NCI-H2107 treated with DMSO at 0.1 percent for 48 hours (cell line): ENCODE data around the gene PTPRN2.

Source experiments
- DNase-seq: peaks from one replicate; lab custom pipeline; 2025; ENCODE audit not compliant: unreplicated experiment; lab: John Stamatoyannopoulos, UW

The PTPRN2 gene

DNA sequence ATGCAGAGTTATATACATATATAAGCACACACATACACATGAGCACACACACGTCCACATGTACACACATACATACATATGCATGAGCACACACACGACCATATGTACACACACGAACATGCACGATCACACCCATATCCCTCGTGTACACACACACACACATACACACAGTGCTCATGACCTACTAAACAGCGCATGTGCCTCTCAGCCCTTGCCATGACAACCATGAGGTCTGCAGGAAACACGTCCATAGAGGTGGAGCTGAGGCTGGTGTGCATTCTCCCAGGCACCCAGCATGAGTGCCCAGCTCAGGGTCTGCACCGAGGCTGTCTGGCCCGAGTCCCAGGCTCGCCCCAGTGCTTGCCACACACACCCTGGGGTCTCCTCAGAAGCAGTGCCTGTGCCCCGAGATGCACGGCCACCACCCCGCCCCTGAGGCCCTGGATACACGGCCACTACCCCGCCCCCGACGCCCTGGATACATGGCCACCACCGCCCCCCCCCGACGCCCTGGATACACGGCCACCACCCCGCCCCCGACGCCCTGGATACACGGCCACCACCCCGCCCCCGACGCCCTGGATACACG, 721.2 kb downstream of the PTPRN2 start:
- no peak for DNase-seq

DNA sequence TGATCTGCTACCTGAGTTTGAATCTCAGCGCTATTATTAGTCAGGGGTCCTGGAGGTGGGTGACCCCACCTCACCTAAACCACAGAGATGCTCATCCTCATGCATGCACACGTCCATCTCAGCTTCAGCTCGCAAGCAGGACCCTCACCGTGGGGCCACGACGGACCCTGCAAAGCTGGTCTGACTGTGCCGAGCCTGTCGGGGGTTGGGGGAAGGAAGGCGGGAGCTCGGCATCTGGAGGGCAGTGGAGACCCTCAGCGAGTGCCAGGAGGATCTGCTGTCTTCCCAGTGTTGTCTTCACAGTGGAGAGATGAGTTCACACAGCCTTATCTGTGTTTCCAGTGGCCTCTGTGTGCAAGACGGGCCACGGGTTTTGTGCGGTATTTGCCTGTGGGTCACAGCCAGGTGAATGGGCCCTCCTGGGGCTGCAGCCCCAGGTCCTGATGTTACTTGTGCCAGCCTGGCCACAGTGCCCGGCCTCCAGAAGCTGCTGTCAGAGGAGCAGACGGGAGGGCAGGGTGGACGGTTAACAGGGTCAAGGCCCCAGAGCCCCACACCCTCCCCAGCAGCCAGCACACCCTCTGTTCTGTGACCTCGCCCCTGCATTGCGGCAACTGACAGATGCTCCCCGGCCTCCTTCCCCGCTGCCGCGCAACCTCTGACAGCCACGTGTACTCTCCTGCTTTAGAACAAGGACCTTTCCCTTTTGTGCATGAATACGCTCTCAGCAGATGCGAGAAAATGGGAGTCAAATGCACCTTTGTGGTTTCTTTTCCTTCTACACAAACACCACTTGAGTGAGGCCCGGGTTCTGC, 722.1 kb downstream of the PTPRN2 start:
- DNase-seq, result peak; percentile 90

GRCh38 chr7:157864911-157865310, 722.7 kb downstream of the PTPRN2 start:
- no peak for DNase-seq

GRCh38 chr7:157863906-157864810, 723.5 kb downstream of the PTPRN2 start:
- peak; percentile 3 for DNase-seq

GRCh38 chr7:157863176-157863575, 724.4 kb downstream of the PTPRN2 start:
- no peak for DNase-seq

GRCh38 chr7:157862731-157863130, 724.9 kb downstream of the PTPRN2 start:
- no peak for DNase-seq

DNA sequence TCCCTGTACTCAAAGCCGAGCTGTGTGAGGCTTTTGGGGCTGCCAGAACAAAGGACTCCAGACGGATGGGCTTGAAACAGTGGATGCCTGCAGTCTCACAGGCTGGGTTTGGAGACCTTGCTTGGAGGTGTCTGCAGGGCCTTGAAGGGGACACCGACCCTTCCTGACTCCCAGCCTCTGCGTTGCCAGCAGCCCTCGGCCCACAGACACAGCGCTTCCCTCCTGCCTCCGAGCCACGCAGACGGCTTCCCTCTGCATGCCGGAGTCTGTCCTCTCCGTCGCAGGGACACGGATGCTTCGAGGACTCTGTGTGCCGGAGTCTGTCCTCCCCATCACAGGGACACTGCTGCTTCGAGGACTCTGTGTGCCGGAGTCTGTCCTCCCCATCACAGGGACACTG, 726.1 kb downstream of the PTPRN2 start:
- no peak for DNase-seq

- DNase-seq, result no peak
Measured at GRCh38 chr7:157861031-157861491, 726.6 kb downstream of the PTPRN2 start.

GRCh38 chr7:157860406-157860805, 727.2 kb downstream of the PTPRN2 start:
- DNase-seq, result no peak

DNA sequence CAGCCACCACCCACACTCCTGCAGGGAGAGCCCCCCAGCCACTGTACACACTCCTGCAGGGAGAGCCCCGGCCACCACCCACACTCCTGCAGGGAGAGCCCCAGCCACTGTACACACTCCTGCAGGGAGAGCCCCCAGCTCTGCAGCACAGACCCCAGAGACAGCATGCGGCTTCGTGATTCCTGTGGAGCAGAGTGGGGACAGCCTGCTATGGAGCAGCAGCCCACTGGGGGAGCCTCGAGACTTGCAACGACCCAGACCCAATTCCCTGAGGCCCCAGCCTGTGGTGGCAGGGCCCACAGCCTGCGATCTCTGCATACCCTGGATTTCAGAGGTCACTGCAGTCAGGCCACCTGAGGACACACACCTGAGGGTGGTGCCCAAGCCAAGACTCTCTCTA, 727.7 kb downstream of the PTPRN2 start:
- no peak for DNase-seq

- DNase-seq, result no peak
Measured at GRCh38 chr7:157857578-157858075, 730.0 kb downstream of the PTPRN2 start.

GRCh38 chr7:157856873-157857577, 730.6 kb downstream of the PTPRN2 start:
- no peak for DNase-seq

DNA sequence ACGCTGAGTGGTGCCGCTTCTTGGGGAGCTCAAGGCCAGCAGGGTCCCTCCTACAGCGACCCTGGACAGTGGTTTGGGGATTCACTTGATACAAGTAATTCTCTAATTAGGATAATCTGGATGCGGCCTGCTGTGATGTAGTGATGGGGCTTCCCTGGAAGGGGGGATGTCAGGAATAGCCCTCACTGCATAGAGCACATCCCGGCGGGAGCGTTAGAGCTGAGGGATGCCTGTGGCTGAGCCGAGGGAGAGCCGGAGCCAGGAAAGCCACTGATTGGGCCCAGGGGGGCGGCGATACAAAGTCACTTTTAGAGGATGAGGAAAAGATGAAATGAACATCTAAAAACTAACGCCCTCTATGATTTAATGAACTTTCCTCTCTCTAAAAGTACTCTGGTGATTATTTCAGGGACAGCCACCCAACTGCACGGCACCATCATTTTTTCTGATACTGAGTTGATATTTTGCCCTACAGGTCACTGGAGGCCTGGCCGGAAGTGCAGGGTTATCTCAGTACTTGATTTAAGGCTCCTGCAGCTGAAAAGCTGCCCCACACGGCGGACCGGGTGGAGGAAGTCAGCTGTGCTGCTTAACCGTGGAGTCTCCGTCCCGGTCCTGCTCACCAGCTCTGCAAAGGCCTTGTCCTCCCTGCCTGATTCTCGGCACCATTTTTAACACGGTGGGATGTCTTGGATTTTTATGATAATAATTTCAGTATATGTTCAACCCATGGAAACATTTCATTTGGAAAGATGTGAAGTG, 732.0 kb downstream of the PTPRN2 start:
- no peak for DNase-seq

GRCh38 chr7:157855016-157855415, 732.6 kb downstream of the PTPRN2 start:
- no peak for DNase-seq

- no peak for DNase-seq
Measured at GRCh38 chr7:157854066-157854891, 733.3 kb downstream of the PTPRN2 start.

- DNase-seq, result no peak
Measured at GRCh38 chr7:157853789-157854065, 733.9 kb downstream of the PTPRN2 start.

DNA sequence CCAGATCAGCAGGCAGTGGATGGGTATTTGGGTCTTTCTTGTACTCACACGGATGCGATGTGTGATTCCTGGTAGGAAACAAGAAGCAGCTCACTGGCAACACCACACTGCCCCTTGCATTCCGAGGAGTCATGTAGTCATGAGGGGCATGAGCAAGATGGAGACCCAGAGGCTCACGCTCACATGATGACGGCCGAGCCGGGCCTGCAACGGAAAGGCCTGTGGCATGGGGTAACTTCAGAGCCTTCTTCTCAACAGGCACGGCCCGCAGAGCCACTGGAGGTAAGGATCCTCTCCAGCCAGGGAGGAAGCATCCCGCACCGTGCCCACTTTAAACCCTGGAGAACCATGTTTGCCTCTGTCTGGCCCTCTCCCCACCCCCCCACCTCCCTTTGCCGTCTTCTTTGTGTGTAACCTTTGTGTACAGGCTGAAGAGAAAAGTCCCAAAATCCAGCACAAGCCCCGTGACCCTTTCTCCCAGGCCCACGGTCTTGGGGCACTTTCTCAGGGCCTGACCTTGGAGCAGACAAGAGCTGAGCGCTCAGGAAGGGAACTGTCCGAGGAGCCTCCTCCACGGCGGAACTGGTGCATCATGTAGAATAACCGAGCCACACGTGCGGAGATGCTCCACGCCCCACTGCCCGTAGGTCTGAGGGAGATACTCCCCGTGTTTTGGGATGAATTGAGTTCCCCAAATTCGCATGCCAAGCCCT, 734.4 kb downstream of the PTPRN2 start:
- DNase-seq, result no peak

DNA sequence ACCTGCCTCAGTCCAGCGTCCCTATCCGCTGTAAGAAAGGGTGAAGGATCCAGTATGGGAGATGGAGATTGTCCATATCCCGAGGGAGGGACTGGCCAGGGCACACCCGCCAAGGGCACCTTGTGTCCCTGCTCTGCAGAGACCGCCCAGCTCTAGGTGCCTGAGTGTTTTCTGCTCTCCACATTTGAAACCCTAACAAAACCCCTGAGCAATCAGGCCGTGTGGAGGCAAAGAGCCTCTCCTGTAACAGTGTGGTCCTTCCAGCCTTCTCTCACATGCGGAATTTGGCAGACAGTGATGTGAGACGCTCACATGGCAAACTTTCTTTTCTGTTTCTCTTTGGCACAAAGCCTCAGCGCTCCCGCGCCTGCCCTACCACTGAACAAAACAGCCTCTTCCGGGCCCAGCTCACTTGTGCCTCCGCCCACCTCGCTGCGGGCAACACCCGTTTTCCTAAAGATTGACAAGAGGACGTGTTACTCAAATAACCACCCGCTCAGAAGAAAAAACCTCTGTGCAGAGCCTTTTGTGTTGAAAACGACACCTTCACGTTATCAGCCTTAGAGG, 736.0 kb downstream of the PTPRN2 start:
- DNase-seq, result peak; percentile 85
